HepG2 (cell line): ENCODE data around the gene PAMR1. TPM values are rescaled to one million over a fixed set of nuclear protein-coding genes. Genes with fewer than 3 reads are reported as not detected.

Source experiments
- ATAC-seq: fragments of 200-7000 bp; cut with Tn5 transposase; 3 replicates; pipeline ENCODE4 v1.9.1; 2020; ENCODE audit warnings: mild to moderate bottlenecking, moderate library complexity
- BruUV-seq: library from RNA; stranded (reverse); fragments of 400-500 nt; replicated peaks from 2 replicates; lab custom pipeline; 2021; lab: Mats Ljungman, UMichigan
- CTCF ChIA-PET: fragments of 300-600 bp; formaldehyde crosslinking; extraction: SDS; loops from one replicate; lab custom pipeline; 2021; ENCODE audit warnings: low total read pairs, inconsistent platforms, low intra/inter-chr PET ratio; lab: Yijun Ruan, JAX
- POLR2A ChIA-PET: fragments of 350-600 bp; sonication (Branson Sonifier 250); formaldehyde crosslinking; loops from one replicate; lab custom pipeline; 2020; ENCODE audit warnings: antibody characterized with exemption, inconsistent platforms; lab: Yijun Ruan, JAX
- DNase-seq: peaks from one replicate; pipeline ENCODE4 v3.0.0-alpha.2; 2015; ENCODE audit warnings: low spot score
- FAIRE-seq: peaks from 3 replicates; lab custom pipeline; 2011; peaks lifted over from hg19 to GRCh38; lab: Jason Lieb, UNC
- H2AFZ ChIP-seq: one replicate; pipeline ENCODE4 v1.6.1; 2011; ENCODE audit warnings: low read length, inconsistent platforms
- H3K27ac ChIP-seq: fragments of 300-600 bp; 3 replicates; pipeline ENCODE4 v1.8.0; 2011; ENCODE audit warnings: mixed run types, mild to moderate bottlenecking, mixed read lengths, low read length, inconsistent platforms; ENCODE audit not compliant: insufficient read depth; ENCODE audit errors: extremely low read length
- H3K27me3 ChIP-seq, 2 experiments: fragments of 200-600 bp in 1 of 2; 2 replicates in 1 of 2; 3 replicates in 1 of 2; pipeline versions ENCODE4 v1.6.0 to v1.8.0; 2011; ENCODE audit warnings: low read length in 2 of 2, mild to moderate bottlenecking in 2 of 2, moderate library complexity in 2 of 2, inconsistent platforms in 1 of 2; ENCODE audit not compliant: insufficient read depth in 2 of 2, control insufficient read depth in 1 of 2
- H3K36me3 ChIP-seq, 2 experiments: fragments of 200-600 bp in 1 of 2; replicated peaks in 1 of 2; 2 replicates in 1 of 2; 3 replicates in 1 of 2; pipeline versions ENCODE4 v1.5.1 to v1.8.0; 2011; ENCODE audit warnings: low read length in 2 of 2, inconsistent platforms in 1 of 2; ENCODE audit not compliant: insufficient read depth in 2 of 2, control insufficient read depth in 1 of 2
- H3K4me1 ChIP-seq: 2 replicates; pipeline ENCODE4 v1.5.1; 2012; ENCODE audit warnings: low read length, inconsistent platforms; ENCODE audit not compliant: insufficient read depth
- H3K4me2 ChIP-seq: 2 replicates; pipeline ENCODE4 v1.6.0; 2011; ENCODE audit warnings: low read depth, low read length, inconsistent platforms
- H3K4me3 ChIP-seq, 3 experiments: fragments of 200-600 bp in 1 of 3; sonication (generic), shearing (Covaris generic) in 1 of 3; replicated peaks in 1 of 3; 2 replicates each; pipeline ENCODE4 v1.5.1; 2011 to 2016; ENCODE audit warnings: low read length in 3 of 3, inconsistent platforms in 2 of 3, low read depth in 2 of 3, mild to moderate bottlenecking in 2 of 3, control low read depth in 1 of 3, mixed read lengths in 1 of 3; ENCODE audit not compliant: insufficient read depth in 1 of 3
- H3K79me2 ChIP-seq: one replicate; pipeline ENCODE4 v1.6.1; 2011; ENCODE audit warnings: low read length, inconsistent platforms; ENCODE audit not compliant: insufficient read depth
- H3K9ac ChIP-seq: 2 replicates; pipeline ENCODE4 v1.6.0; 2011; ENCODE audit warnings: mild to moderate bottlenecking, low read depth, low read length, inconsistent platforms; ENCODE audit not compliant: insufficient read depth
- H3K9me3 ChIP-seq: 2 replicates; pipeline ENCODE4 v1.5.1; 2012; ENCODE audit warnings: mild to moderate bottlenecking, low read length
- H4K20me1 ChIP-seq: 2 replicates; pipeline ENCODE4 v1.6.0; 2011; ENCODE audit warnings: inconsistent platforms, mild to moderate bottlenecking, low read length, moderate library complexity; ENCODE audit not compliant: insufficient read depth
- ELF4 ChIP-seq: sonication (generic); formaldehyde crosslinking; IDR thresholded peaks from 2 replicates; pipeline ENCODE4 v1.5.0; 2020; ENCODE audit warnings: missing genetic modification reagents, mild to moderate bottlenecking, moderate library complexity, borderline replicate concordance
- ISX ChIP-seq: sonication (generic); formaldehyde crosslinking; conservative IDR thresholded peaks from 2 replicates; pipeline ENCODE4 v1.5.0; 2020; ENCODE audit warnings: missing genetic modification reagents
- RARG ChIP-seq: sonication (generic); formaldehyde crosslinking; IDR thresholded peaks from 2 replicates; pipeline ENCODE4 v1.4.0; 2020; ENCODE audit warnings: low read depth, mild to moderate bottlenecking, missing genetic modification reagents
- SIN3B ChIP-seq: fragments of 150-350 bp; IDR thresholded peaks from 2 replicates; pipeline ENCODE4 v1.6.1; 2014; ENCODE audit warnings: low read length
- TGIF2 ChIP-seq: IDR thresholded peaks from 2 replicates; pipeline ENCODE4 v1.6.1; 2016; ENCODE audit warnings: control low read depth, missing compliant biosample characterization
- ZC3H4 ChIP-seq: sonication (generic); formaldehyde crosslinking; IDR thresholded peaks from 2 replicates; pipeline ENCODE4 v1.4.0; 2020; ENCODE audit warnings: missing genetic modification reagents, borderline replicate concordance
- ZNF296 ChIP-seq: sonication (generic); formaldehyde crosslinking; conservative IDR thresholded peaks from 2 replicates; pipeline ENCODE4 v1.5.0; 2020; ENCODE audit warnings: mild to moderate bottlenecking, missing genetic modification reagents
- ZNF788 ChIP-seq: sonication (generic); formaldehyde crosslinking; IDR thresholded peaks from 2 replicates; pipeline ENCODE4 v1.5.0; 2020; ENCODE audit warnings: mild to moderate bottlenecking, missing genetic modification reagents, borderline replicate concordance
- WGBS: methylation state at CpG from one replicate; pipeline ENCODE4 v1.1.6; 2017; ENCODE audit warnings: low lambda C conversion rate; 5-methylcytosine and 5-hydroxymethylcytosine counted together
- in situ Hi-C: cut with HindIII; loops from 2 replicates; pipeline ENCODE4 v1.10.0; 2017; ENCODE audit warnings: low pct_unique_long_range_greater_than_20kb; ENCODE audit not compliant: extremely low pct_ligation_motif_present
- intact Hi-C: fragments of 100-400 bp; cut with micrococcal nuclease; formaldehyde crosslinking; loops from one replicate; pipeline ENCODE4 v1.10.0; 2022; ENCODE audit not compliant: unreplicated experiment
- polyA plus RNA-seq, 8 experiments: library from polyadenylated mRNA; depleted of rRNA in 3 of 8; stranded (reverse) in 7 of 8; unstranded in 1 of 8; fragments of >200 nt; fragmentation: Illumina TruSeq in 4 of 8; extraction: Trizol in 4 of 8; gene quantifications; 2 replicates each; pipeline versions ENCODE4 v1.2.1 to v1.2.3, GENCODE V29; 2011 to 2016; ENCODE audit warnings: low read depth in 4 of 8, missing spikeins in 1 of 8, mixed read lengths in 1 of 8; ENCODE audit not compliant: insufficient read depth in 1 of 8
- total RNA-seq, 5 experiments: library from RNA; depleted of rRNA; stranded (reverse); fragments of >200 nt; fragmentation: Illumina TruSeq; extraction: Trizol; gene quantifications; 2 replicates each; pipeline ENCODE4 v1.2.3, GENCODE V29; 2016; ENCODE audit warnings: low read depth in 1 of 5
- TF ChIP-seq, protein P1 (sequence below): sonication (generic); formaldehyde crosslinking; conservative IDR thresholded peaks from 2 replicates; pipeline ENCODE4 v1.8.0; 2022; ENCODE audit warnings: missing genetic modification reagents
- TF ChIP-seq, protein P2 (sequence below): sonication (generic); formaldehyde crosslinking; IDR thresholded peaks from 2 replicates; pipeline ENCODE4 v1.4.0; 2020; ENCODE audit warnings: missing genetic modification reagents

PAMR1 gene
- total and polyA plus RNA-seq, 2 of the 13 experiments (the other 11 are each of a cell fraction or from before 2014, with no cell fraction given), result not detected

DNA sequence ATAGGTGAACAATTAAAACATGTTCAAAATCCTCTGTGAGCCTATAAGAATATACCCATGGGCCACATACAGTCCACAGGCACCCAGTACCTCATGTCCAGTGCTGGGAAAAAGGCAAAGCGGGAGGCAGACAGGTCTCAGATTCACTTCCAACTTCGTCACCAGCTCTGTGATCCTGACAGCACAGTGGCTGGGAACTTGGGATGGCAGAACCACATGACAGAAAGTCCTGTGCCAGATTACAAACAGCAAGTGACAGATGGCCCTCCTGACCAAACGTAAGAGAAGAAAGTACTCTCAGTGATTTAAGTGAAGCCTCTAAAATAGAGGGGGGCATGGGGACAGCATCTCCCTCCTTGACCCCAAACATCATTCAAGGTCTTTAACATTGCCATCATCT lies 111.8 kb downstream of the PAMR1 start:
- Histone ChIP-seq H2AFZ (no peak overlapping the region), H3K4me2 (no peak overlapping the region), H3K79me2 (no peaks in the 10 kb centered on the region), H3K27ac (no peak overlapping the region), H3K4me3 (no peak overlapping the region), H3K9me3 (no peaks in the 10 kb centered on the region), H3K27me3 (peaks cover 0 to 21% of the 10 kb centered on the region in 2 experiments; a peak in 2 of 5 replicates), H3K9ac (no peak overlapping the region), H4K20me1 (no peaks in the 10 kb centered on the region), H3K4me1 (peaks cover 6% of the 10 kb centered on the region; the same call in 1 of the 2 replicates), H3K36me3 (no peaks in the 10 kb centered on the region)
- no peak for FAIRE-seq
- no peak for ATAC-seq
- intact Hi-C loops, result no loop called here
- CTCF ChIA-PET, result no interaction called here
- in situ Hi-C loops, result no loop called here
- TF ChIP-seq SIN3B (no peak), ZNF296 (CRISPR knock-in tag) (no peak), ZC3H4 (CRISPR knock-in tag) (no peak), ISX (no peak), ELF4 (CRISPR knock-in tag) (no peak), RARG (no peak), TGIF2 (CRISPR knock-in tag) (no peak), ZNF788 (no peak)
- TF ChIP-seq, protein P1, sequence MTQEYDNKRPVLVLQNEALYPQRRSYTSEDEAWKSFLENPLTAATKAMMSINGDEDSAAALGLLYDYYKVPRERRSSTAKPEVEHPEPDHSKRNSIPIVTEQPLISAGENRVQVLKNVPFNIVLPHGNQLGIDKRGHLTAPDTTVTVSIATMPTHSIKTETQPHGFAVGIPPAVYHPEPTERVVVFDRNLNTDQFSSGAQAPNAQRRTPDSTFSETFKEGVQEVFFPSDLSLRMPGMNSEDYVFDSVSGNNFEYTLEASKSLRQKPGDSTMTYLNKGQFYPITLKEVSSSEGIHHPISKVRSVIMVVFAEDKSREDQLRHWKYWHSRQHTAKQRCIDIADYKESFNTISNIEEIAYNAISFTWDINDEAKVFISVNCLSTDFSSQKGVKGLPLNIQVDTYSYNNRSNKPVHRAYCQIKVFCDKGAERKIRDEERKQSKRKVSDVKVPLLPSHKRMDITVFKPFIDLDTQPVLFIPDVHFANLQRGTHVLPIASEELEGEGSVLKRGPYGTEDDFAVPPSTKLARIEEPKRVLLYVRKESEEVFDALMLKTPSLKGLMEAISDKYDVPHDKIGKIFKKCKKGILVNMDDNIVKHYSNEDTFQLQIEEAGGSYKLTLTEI (CRISPR knock-in tag), result no peak
- TF ChIP-seq, protein P2, sequence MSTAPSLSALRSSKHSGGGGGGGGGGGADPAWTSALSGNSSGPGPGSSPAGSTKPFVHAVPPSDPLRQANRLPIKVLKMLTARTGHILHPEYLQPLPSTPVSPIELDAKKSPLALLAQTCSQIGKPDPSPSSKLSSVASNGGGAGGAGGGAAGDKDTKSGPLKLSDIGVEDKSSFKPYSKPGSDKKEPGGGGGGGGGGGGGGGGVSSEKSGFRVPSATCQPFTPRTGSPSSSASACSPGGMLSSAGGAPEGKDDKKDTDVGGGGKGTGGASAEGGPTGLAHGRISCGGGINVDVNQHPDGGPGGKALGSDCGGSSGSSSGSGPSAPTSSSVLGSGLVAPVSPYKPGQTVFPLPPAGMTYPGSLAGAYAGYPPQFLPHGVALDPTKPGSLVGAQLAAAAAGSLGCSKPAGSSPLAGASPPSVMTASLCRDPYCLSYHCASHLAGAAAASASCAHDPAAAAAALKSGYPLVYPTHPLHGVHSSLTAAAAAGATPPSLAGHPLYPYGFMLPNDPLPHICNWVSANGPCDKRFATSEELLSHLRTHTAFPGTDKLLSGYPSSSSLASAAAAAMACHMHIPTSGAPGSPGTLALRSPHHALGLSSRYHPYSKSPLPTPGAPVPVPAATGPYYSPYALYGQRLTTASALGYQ (CRISPR knock-in tag), result no peak
- BruUV-seq, result no TSS peak
- DNase-seq, result no peak
- WGBS, result 14% methylated on average over 1 of the region's 3 CpGs
- POLR2A ChIA-PET, result no interaction called here
